ENCODE measurements around the gene KRT77.
"Not testable (repeated sequence)": the region's sequence is repeated elsewhere in the genome, so short reads cannot be mapped to it uniquely, and the experiment has no call there.

KRT77 gene

GRCh38 chr12:52703424-52703823, at the start of gene KRT77:
Gene KRT77, minus strand, starts transcription at chr12:52703524. Its CDS starts 90 bp downstream, at chr12:52703434.
- no peak for DNase-seq

GRCh38 chr12:52752516-52752915, 49.2 kb upstream of the KRT77 start:
- no peak for DNase-seq

- DNase-seq: no peak
Observed at GRCh38 chr12:52751795-52752194, 48.5 kb upstream of the KRT77 start.

GRCh38 chr12:52750532-52750931, 47.2 kb upstream of the KRT77 start:
- DNase-seq: not testable (repeated sequence)

- DNase-seq: no peak
Observed at GRCh38 chr12:52749827-52750226, 46.5 kb upstream of the KRT77 start.

- no peak for DNase-seq
Observed at GRCh38 chr12:52748578-52748977, 45.3 kb upstream of the KRT77 start.

GRCh38 chr12:52745554-52745953, 42.2 kb upstream of the KRT77 start:
- DNase-seq: no peak

- no peak for DNase-seq
Observed at GRCh38 chr12:52744493-52745156, 41.3 kb upstream of the KRT77 start.

GRCh38 chr12:52742822-52743457, 39.6 kb upstream of the KRT77 start:
- DNase-seq: no peak

GRCh38 chr12:52742196-52742580, 38.9 kb upstream of the KRT77 start:
- DNase-seq: no peak

- DNase-seq: no peak
Observed at GRCh38 chr12:52741375-52742195, 38.3 kb upstream of the KRT77 start.

GRCh38 chr12:52740584-52740983, 37.3 kb upstream of the KRT77 start:
- DNase-seq: no peak

- DNase-seq: no peak
Observed at GRCh38 chr12:52739963-52740362, 36.6 kb upstream of the KRT77 start.

GRCh38 chr12:52735816-52736632, 32.7 kb upstream of the KRT77 start:
- no peak for DNase-seq

GRCh38 chr12:52735106-52735505, 31.8 kb upstream of the KRT77 start:
- DNase-seq: no peak

- no peak for DNase-seq
Observed at GRCh38 chr12:52730793-52731192, 27.5 kb upstream of the KRT77 start.

- DNase-seq: no peak
Observed at GRCh38 chr12:52730383-52730782, 27.1 kb upstream of the KRT77 start.

- no peak for DNase-seq
Observed at GRCh38 chr12:52729147-52729546, 25.8 kb upstream of the KRT77 start.

GRCh38 chr12:52728374-52728773, 25.1 kb upstream of the KRT77 start:
- no peak for DNase-seq

GRCh38 chr12:52727037-52727436, 23.7 kb upstream of the KRT77 start:
- DNase-seq: no peak

GRCh38 chr12:52726451-52726850, 23.1 kb upstream of the KRT77 start:
- DNase-seq: no peak

- no peak for DNase-seq
Observed at GRCh38 chr12:52724384-52724783, 21.1 kb upstream of the KRT77 start.

GRCh38 chr12:52722680-52723079, 19.4 kb upstream of the KRT77 start:
- DNase-seq: no peak

Data from NCI-H510A (cell line).